DMS153 treated with DMSO at 0.1 percent for 48 hours (cell line): ENCODE data around the gene CCDC201.
"Not testable (repeated sequence)": the region's sequence is repeated elsewhere in the genome, so short reads cannot be mapped to it uniquely, and the experiment has no call there.

ENCODE experiments used
- DNase-seq: peaks from one replicate; lab custom pipeline; 2025; ENCODE audit not compliant: unreplicated experiment; lab: John Stamatoyannopoulos, UW

The CCDC201 gene

GRCh38 chr7:45874408-45875131 is 1.7 kb upstream of the CCDC201 start:
- no peak for DNase-seq

- DNase-seq, result no peak
Observed at GRCh38 chr7:45873355-45873754, 473 bp upstream of the CCDC201 start.

- no peak for DNase-seq
Observed at GRCh38 chr7:45872116-45873034, 507 bp downstream of the CCDC201 start.

GRCh38 chr7:45869426-45869825 is 3.5 kb downstream of the CCDC201 start:
- no peak for DNase-seq

- no peak for DNase-seq
Observed at GRCh38 chr7:45867471-45867870, 5.4 kb downstream of the CCDC201 start.

GRCh38 chr7:45865594-45866410 is 7.1 kb downstream of the CCDC201 start:
- no peak for DNase-seq

- DNase-seq, result no peak
Observed at GRCh38 chr7:45863715-45864114, 9.2 kb downstream of the CCDC201 start.

GRCh38 chr7:45856888-45857287 is 16.0 kb downstream of the CCDC201 start:
- not testable (repeated sequence) for DNase-seq

- DNase-seq, result not testable (repeated sequence)
Observed at GRCh38 chr7:45855680-45856079, 17.2 kb downstream of the CCDC201 start.

GRCh38 chr7:45853491-45853890 is 19.4 kb downstream of the CCDC201 start:
- not testable (repeated sequence) for DNase-seq

GRCh38 chr7:45852984-45853383 is 19.9 kb downstream of the CCDC201 start:
- not testable (repeated sequence) for DNase-seq

- not testable (repeated sequence) for DNase-seq
Observed at GRCh38 chr7:45848734-45849133, 24.1 kb downstream of the CCDC201 start.

- DNase-seq, result not testable (repeated sequence)
Observed at GRCh38 chr7:45846536-45846935, 26.3 kb downstream of the CCDC201 start.

- DNase-seq, result not testable (repeated sequence)
Observed at GRCh38 chr7:45841926-45842717, 30.8 kb downstream of the CCDC201 start.

GRCh38 chr7:45838852-45839251 is 34.0 kb downstream of the CCDC201 start:
- not testable (repeated sequence) for DNase-seq

GRCh38 chr7:45832433-45833177 is 40.3 kb downstream of the CCDC201 start:
- not testable (repeated sequence) for DNase-seq

- DNase-seq, result not testable (repeated sequence)
Observed at GRCh38 chr7:45829846-45830245, 43.0 kb downstream of the CCDC201 start.

- not testable (repeated sequence) for DNase-seq
Observed at GRCh38 chr7:45827731-45828130, 45.2 kb downstream of the CCDC201 start.

- DNase-seq, result not testable (repeated sequence)
Observed at GRCh38 chr7:45826550-45826949, 46.3 kb downstream of the CCDC201 start.
